PC-9 (cell line): ENCODE measurements around the gene NET1. TPM values are rescaled to one million over a fixed set of nuclear protein-coding genes. Genes with fewer than 3 reads are reported as not detected.

Source experiments
- BruUV-seq: library from RNA; stranded (reverse); fragments of 400-500 nt; replicated peaks from 2 replicates; lab custom pipeline; 2021; lab: Mats Ljungman, UMichigan
- CTCF ChIA-PET: fragments of 300-600 bp; sonication (Branson Sonifier 250); formaldehyde crosslinking; loops from one replicate; lab custom pipeline; 2022; ENCODE audit warnings: antibody characterized with exemption; lab: Charles Lee
- POLR2A ChIA-PET: fragments of 300-600 bp; sonication (Branson Sonifier 250); formaldehyde crosslinking; loops from one replicate; lab custom pipeline; 2022; ENCODE audit warnings: antibody characterized with exemption; ENCODE audit not compliant: unreplicated experiment; lab: Charles Lee
- DNase-seq, 2 experiments: peaks; one replicate each; pipeline versions ENCODE4 v3.0.0 to v3.0.0-alpha.2; 2015 to 2022; ENCODE audit warnings: mixed read lengths in 1 of 2
- H2AFZ ChIP-seq: fragments of 200-600 bp; sonication (generic); 2 replicates; pipeline ENCODE4 v1.8.1; 2017; ENCODE audit warnings: antibody characterized with exemption
- H3F3A ChIP-seq: fragments of 200-600 bp; sonication (generic); 2 replicates; pipeline ENCODE4 v1.8.1; 2017; ENCODE audit warnings: antibody characterized with exemption, mild to moderate bottlenecking, low read depth; ENCODE audit not compliant: insufficient read depth
- H3K27ac ChIP-seq: fragments of 200-600 bp; sonication (generic); 2 replicates; pipeline ENCODE4 v1.6.1; 2016; ENCODE audit warnings: mixed run types
- H3K27me3 ChIP-seq: fragments of 200-600 bp; sonication (generic); 2 replicates; pipeline ENCODE4 v1.6.1; 2016; ENCODE audit warnings: low read depth, mixed run types; ENCODE audit not compliant: insufficient read depth
- H3K36me3 ChIP-seq: fragments of 200-600 bp; sonication (generic); 2 replicates; pipeline ENCODE4 v1.6.1; 2016; ENCODE audit warnings: low read depth, mixed run types
- H3K4me1 ChIP-seq: fragments of 200-600 bp; sonication (generic); replicated peaks from 2 replicates; pipeline ENCODE4 v1.6.1; 2016; ENCODE audit warnings: mixed run types; ENCODE audit not compliant: insufficient read depth
- H3K4me2 ChIP-seq: fragments of 200-600 bp; sonication (generic); 2 replicates; pipeline ENCODE4 v1.6.1; 2017; ENCODE audit warnings: mixed run types
- H3K4me3 ChIP-seq: fragments of 200-600 bp; sonication (generic); 2 replicates; pipeline ENCODE4 v1.6.1; 2016; ENCODE audit warnings: mixed run types
- H3K79me2 ChIP-seq: fragments of 200-600 bp; sonication (generic); 2 replicates; pipeline ENCODE4 v1.6.1; 2017; ENCODE audit warnings: low read depth, mixed run types
- H3K9me2 ChIP-seq: fragments of 200-600 bp; sonication (generic); 2 replicates; pipeline ENCODE4 v1.8.1; 2017; ENCODE audit warnings: mild to moderate bottlenecking; ENCODE audit not compliant: insufficient read depth
- H3K9me3 ChIP-seq: fragments of 200-600 bp; sonication (generic); 2 replicates; pipeline ENCODE4 v1.8.1; 2016; ENCODE audit warnings: low read depth; ENCODE audit not compliant: insufficient read depth
- H4K20me1 ChIP-seq: fragments of 200-600 bp; sonication (generic); 2 replicates; pipeline ENCODE4 v1.8.1; 2017; ENCODE audit not compliant: insufficient read depth
- EZH2 ChIP-seq: fragments of 200-600 bp; sonication (generic); IDR thresholded peaks from 2 replicates; pipeline ENCODE4 v1.8.0; 2017; ENCODE audit warnings: antibody characterized with exemption, low read depth
- intact Hi-C: fragments of 100-400 bp; cut with micrococcal nuclease; formaldehyde crosslinking; loops from one replicate; pipeline ENCODE4 v1.10.0; 2022; ENCODE audit not compliant: unreplicated experiment
- total RNA-seq: library from RNA; stranded (reverse); gene quantifications from 2 replicates; pipeline ENCODE4 v1.2.3, GENCODE V29; 2021
- TF ChIP-seq, protein P1 (sequence below): fragments of 200-600 bp; sonication (generic); conservative IDR thresholded peaks from 2 replicates; pipeline ENCODE4 v1.6.1; 2017; ENCODE audit warnings: mixed run types, antibody characterized with exemption, mild to moderate bottlenecking, moderate library complexity

The NET1 gene
- total RNA-seq, 1 experiment from 2014 or later = 150 TPM

GRCh38 chr10:5499493-5500140 is 87.3 kb downstream of the NET1 start, which contains the start of gene CALML5:
TSS of gene CALML5 (minus strand) at chr10:5499570. CDS start at chr10:5499438, 132 bp downstream.
- DNase-seq = peak in 1 of 2 experiments; percentile 52
- Histone ChIP-seq H2AFZ (no peak within 1 kb of the TSS), H3K4me2 (no peak within 1 kb of the TSS), H3K36me3 (no peaks in the 10 kb centered on the region), H3K27me3 (no peaks in the 10 kb centered on the region), H3K9me2 (no peaks in the 10 kb centered on the region), H3K79me2 (no peaks in the 10 kb centered on the region), H4K20me1 (no peaks in the 10 kb centered on the region), H3K4me1 (peaks cover 82% of the 10 kb centered on the region), H3K27ac (no peak within 1 kb of the TSS), H3F3A (0 out of 2 replicates have a peak, but pooled peaks cover 5% of the 10 kb centered on the region), H3K4me3 (no peak within 1 kb of the TSS), H3K9me3 (no peaks in the 10 kb centered on the region)
- TF ChIP-seq EZH2 = no peak
- TF ChIP-seq, protein P1, sequence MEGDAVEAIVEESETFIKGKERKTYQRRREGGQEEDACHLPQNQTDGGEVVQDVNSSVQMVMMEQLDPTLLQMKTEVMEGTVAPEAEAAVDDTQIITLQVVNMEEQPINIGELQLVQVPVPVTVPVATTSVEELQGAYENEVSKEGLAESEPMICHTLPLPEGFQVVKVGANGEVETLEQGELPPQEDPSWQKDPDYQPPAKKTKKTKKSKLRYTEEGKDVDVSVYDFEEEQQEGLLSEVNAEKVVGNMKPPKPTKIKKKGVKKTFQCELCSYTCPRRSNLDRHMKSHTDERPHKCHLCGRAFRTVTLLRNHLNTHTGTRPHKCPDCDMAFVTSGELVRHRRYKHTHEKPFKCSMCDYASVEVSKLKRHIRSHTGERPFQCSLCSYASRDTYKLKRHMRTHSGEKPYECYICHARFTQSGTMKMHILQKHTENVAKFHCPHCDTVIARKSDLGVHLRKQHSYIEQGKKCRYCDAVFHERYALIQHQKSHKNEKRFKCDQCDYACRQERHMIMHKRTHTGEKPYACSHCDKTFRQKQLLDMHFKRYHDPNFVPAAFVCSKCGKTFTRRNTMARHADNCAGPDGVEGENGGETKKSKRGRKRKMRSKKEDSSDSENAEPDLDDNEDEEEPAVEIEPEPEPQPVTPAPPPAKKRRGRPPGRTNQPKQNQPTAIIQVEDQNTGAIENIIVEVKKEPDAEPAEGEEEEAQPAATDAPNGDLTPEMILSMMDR = no peak
- CTCF ChIA-PET = no interaction called here
- no TSS peak for BruUV-seq
- POLR2A ChIA-PET = no interaction called here
- intact Hi-C loops = loop anchor here (1.0 kb wide), 1 partner anchor 33 kb away; no protein-coding TSS in a partner anchor

- POLR2A ChIA-PET = no interaction called here
- Histone ChIP-seq H3K36me3 (no peaks in the 10 kb centered on the region), H3F3A (0 out of 2 replicates have a peak, but pooled peaks cover 5% of the 10 kb centered on the region), H3K79me2 (no peaks in the 10 kb centered on the region), H3K4me1 (peaks cover 77% of the 10 kb centered on the region), H3K9me3 (no peaks in the 10 kb centered on the region), H3K9me2 (no peaks in the 10 kb centered on the region), H3K27ac (no peak overlapping the region), H2AFZ (no peak overlapping the region), H4K20me1 (no peaks in the 10 kb centered on the region), H3K4me2 (no peak overlapping the region), H3K4me3 (no peak overlapping the region), H3K27me3 (no peaks in the 10 kb centered on the region)
- TF ChIP-seq, protein P1 = no peak
- no peak for TF ChIP-seq EZH2
- CTCF ChIA-PET = no interaction called here
- intact Hi-C loops = no loop called here
- no peak for DNase-seq
- BruUV-seq = no TSS peak
Observed at GRCh38 chr10:5500162-5500670, 87.9 kb downstream of the NET1 start.

GRCh38 chr10:5500910-5501309 is 88.6 kb downstream of the NET1 start:
- no peak for TF ChIP-seq EZH2
- TF ChIP-seq, protein P1 = no peak
- ChIA-PET POLR2A (no interaction called here), CTCF (interaction anchor here (1.2 kb wide), 1 partner anchor 122 kb away, joined by 3 read pairs; no protein-coding TSS in a partner anchor)
- Histone ChIP-seq H3K4me2 (no peak overlapping the region), H2AFZ (no peak overlapping the region), H3K27ac (no peak overlapping the region), H3F3A (0 out of 2 replicates have a peak, but pooled peaks cover 4% of the 10 kb centered on the region), H3K27me3 (no peaks in the 10 kb centered on the region), H3K4me1 (peaks cover 77% of the 10 kb centered on the region), H3K9me2 (no peaks in the 10 kb centered on the region), H3K4me3 (no peak overlapping the region), H3K9me3 (no peaks in the 10 kb centered on the region), H4K20me1 (no peaks in the 10 kb centered on the region), H3K79me2 (no peaks in the 10 kb centered on the region), H3K36me3 (no peaks in the 10 kb centered on the region)
- intact Hi-C loops = no loop called here
- BruUV-seq = no TSS peak
- DNase-seq = no peak
